ENCODE data around the gene NPM1. TPM values are rescaled to one million over a fixed set of nuclear protein-coding genes. Genes with fewer than 3 reads are reported as not detected.
"Not testable (repeated sequence)": the region's sequence is repeated elsewhere in the genome, so short reads cannot be mapped to it uniquely, and the experiment has no call there.

Gene NPM1
- total RNA-seq, 4 donors from 2014 or later: 1,265 to 21,851 (median 1,493) TPM

- Histone ChIP-seq H3K27ac (no peak overlapping the region), H3K36me3 (no peaks in the 10 kb centered on the region), H3K4me1 (peaks cover 0 to 3% of the 10 kb centered on the region in 2 donors), H3K9me3 (no peaks in the 10 kb centered on the region), H3K4me3 (no peak overlapping the region), H3K27me3 (no peaks in the 10 kb centered on the region)
- intact Hi-C loops (cut with DNase I; ENCODE audit: low total_unique reads): no loop called here
- DNase-seq: no peak
- TF ChIP-seq POLR2A (IDR thresholded peaks at IDR 0.05): no peak
- TF ChIP-seq, protein P1, sequence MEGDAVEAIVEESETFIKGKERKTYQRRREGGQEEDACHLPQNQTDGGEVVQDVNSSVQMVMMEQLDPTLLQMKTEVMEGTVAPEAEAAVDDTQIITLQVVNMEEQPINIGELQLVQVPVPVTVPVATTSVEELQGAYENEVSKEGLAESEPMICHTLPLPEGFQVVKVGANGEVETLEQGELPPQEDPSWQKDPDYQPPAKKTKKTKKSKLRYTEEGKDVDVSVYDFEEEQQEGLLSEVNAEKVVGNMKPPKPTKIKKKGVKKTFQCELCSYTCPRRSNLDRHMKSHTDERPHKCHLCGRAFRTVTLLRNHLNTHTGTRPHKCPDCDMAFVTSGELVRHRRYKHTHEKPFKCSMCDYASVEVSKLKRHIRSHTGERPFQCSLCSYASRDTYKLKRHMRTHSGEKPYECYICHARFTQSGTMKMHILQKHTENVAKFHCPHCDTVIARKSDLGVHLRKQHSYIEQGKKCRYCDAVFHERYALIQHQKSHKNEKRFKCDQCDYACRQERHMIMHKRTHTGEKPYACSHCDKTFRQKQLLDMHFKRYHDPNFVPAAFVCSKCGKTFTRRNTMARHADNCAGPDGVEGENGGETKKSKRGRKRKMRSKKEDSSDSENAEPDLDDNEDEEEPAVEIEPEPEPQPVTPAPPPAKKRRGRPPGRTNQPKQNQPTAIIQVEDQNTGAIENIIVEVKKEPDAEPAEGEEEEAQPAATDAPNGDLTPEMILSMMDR (IDR thresholded peaks at IDR 0.05): no peak
Observed at GRCh38 chr5:171409164-171410136, 21.8 kb downstream of the NPM1 start.

- no peak overlapping the region for H3K27ac ChIP-seq
- H3K4me1 ChIP-seq: peaks cover 0 to 3% of the 10 kb centered on the region in 2 donors
- TF ChIP-seq, protein P1 (IDR thresholded peaks at IDR 0.05): no peak
- TF ChIP-seq POLR2A (IDR thresholded peaks at IDR 0.05): no peak
- no peak for DNase-seq
- no peaks in the 10 kb centered on the region for H3K9me3 ChIP-seq
- H3K36me3 ChIP-seq: no peaks in the 10 kb centered on the region
- no peaks in the 10 kb centered on the region for H3K27me3 ChIP-seq
- intact Hi-C loops (cut with DNase I; ENCODE audit: low total_unique reads): no loop called here
- H3K4me3 ChIP-seq: no peak overlapping the region
Observed at GRCh38 chr5:171410181-171410580, 22.5 kb downstream of the NPM1 start.

DNA sequence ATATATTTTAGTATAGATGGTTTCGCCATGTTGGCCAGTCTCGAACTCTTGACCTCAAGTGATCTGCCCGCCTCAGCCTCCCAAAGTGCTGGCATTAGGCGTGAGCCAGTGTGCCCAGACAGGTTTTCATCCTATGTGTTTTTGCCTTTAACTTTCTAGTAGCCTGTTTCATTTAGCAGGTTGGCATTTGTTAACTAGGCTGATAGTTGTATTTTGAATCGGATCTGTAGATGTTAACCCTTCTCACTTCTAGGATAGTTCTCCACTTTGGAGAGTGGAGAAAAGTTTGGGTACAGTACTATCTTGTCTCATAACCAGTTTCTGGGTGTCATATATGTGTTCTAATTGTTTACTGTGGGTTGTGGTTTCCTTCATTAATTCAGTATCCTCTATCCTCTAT lies 24.5 kb downstream of the NPM1 start:
- no peak for DNase-seq
- no peak for TF ChIP-seq POLR2A (IDR thresholded peaks at IDR 0.05)
- TF ChIP-seq, protein P1 (IDR thresholded peaks at IDR 0.05): no peak
- Histone ChIP-seq H3K27me3 (no peaks in the 10 kb centered on the region), H3K36me3 (no peaks in the 10 kb centered on the region), H3K4me1 (peaks cover 0 to 3% of the 10 kb centered on the region in 2 donors), H3K9me3 (no peaks in the 10 kb centered on the region), H3K4me3 (no peak overlapping the region), H3K27ac (no peak overlapping the region)
- intact Hi-C loops (cut with DNase I; ENCODE audit: low total_unique reads): no loop called here

- no peak for DNase-seq
- intact Hi-C loops (cut with DNase I; ENCODE audit: low total_unique reads): no loop called here
Observed at GRCh38 chr5:171413153-171413910, 25.7 kb downstream of the NPM1 start.

DNA sequence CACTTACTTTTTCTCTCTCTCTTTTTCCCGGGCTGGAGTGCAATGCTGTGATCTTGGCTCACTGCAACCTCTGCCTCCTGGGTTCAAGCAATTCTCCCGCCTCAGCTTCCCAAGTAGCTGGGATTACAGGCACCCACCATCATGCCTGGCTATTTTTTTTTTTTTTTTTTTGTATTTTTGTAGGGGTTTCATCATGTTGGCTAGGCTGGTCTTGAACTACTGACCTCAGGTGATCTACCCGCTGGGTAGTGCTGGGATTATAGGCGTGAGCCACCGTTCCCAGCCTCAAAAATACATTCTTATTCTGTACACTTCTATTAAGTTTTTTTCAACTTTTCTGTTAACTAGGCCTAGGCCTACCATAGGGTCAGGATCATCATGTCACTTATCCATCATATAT lies 26.3 kb downstream of the NPM1 start:
- H3K4me3 ChIP-seq; H3K9me3 ChIP-seq; H3K27me3 ChIP-seq; DNase-seq; H3K4me1 ChIP-seq; H3K36me3 ChIP-seq; H3K27ac ChIP-seq; intact Hi-C loops (cut with DNase I; ENCODE audit: low total_unique reads): not testable (repeated sequence)

More at GRCh38 chr5:171413153-171413910, 25.7 kb downstream of the NPM1 start:
- H3K9me3 ChIP-seq: no peaks in the 10 kb centered on the region
- H3K4me1 ChIP-seq: peaks cover 0 to 3% of the 10 kb centered on the region in 2 donors
- H3K4me3 ChIP-seq: no peak overlapping the region
- no peaks in the 10 kb centered on the region for H3K27me3 ChIP-seq
- no peak overlapping the region for H3K27ac ChIP-seq
- H3K36me3 ChIP-seq: no peaks in the 10 kb centered on the region
- TF ChIP-seq, protein P1 (IDR thresholded peaks at IDR 0.05): no peak
- TF ChIP-seq POLR2A (IDR thresholded peaks at IDR 0.05): no peak

Measured in uterus (tissue), 4 donors.